ENCODE results near the gene PRDX2. TPM values are rescaled to one million over a fixed set of nuclear protein-coding genes. Genes with fewer than 3 reads are reported as not detected.

PRDX2 gene
- total and polyA plus RNA-seq, 8 donors: 75.8 to 172 (median 103) TPM

DNA sequence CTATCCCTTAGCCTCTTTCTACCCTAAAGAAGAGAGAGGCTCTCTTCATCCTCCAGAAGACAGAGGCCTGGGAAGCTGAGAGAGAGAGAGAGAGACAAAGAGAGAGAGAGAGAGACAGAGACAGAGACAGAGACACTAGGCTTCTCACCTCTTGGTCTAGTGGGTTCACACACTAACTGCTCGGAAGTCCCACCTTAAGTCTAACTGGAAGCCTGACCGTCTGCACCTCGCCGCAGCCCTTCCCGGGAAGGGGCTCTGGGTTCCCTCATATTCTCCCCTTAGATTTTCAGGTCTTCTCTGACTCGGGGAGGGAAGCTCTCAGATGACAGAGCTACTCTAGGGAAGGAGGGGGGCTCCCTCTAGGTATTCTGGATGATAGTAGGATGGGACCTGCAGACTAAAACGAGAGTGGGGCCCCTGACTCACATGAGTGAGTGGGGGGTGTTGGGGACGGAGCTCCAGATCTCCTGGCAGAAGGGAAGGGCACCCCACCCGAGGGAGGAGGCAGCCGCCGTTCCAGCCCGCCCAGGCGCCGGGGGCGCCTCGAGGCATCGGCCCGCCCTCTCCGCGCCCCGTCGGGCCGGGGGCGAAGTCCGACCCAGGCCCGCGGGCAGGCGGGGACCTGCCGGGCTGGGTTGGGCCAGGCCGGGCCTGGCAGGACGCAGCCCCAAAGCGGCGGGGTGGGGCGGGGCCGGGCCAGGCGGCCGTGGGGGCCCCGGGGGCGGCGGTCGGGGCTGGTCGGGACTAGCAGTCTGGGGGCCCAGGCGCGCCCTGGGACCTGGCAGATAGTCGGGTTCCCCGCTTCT lies 12.3 kb downstream of the PRDX2 start:
- H3K4me1 ChIP-seq: peaks cover 16 to 42% (median 20%) of the 10 kb centered on the region in 3 donors

GRCh38 chr19:12788682-12789097 lies 12.9 kb downstream of the PRDX2 start:
- ATAC-seq (no peak), DNase-seq (peak; percentile 75 to 91 (median 87)), FAIRE-seq (no peak)
- WGBS, 2 donors: 4% methylated on average over 11 to 12 of the region's 12 CpGs
- Histone ChIP-seq H3K4me3 (peak overlapping the region in 2 of 4 donors; percentile 70 to 81), H3K27me3 (no peaks in the 10 kb centered on the region), H3K9me3 (no peaks in the 10 kb centered on the region), H3K4me1 (peaks cover 16 to 44% (median 21%) of the 10 kb centered on the region in 3 donors), H3K27ac (peak overlapping the region; percentile 95 to 100 (median 99)), H3K36me3 (no peaks in the 10 kb centered on the region)
- TF ChIP-seq, protein P1, sequence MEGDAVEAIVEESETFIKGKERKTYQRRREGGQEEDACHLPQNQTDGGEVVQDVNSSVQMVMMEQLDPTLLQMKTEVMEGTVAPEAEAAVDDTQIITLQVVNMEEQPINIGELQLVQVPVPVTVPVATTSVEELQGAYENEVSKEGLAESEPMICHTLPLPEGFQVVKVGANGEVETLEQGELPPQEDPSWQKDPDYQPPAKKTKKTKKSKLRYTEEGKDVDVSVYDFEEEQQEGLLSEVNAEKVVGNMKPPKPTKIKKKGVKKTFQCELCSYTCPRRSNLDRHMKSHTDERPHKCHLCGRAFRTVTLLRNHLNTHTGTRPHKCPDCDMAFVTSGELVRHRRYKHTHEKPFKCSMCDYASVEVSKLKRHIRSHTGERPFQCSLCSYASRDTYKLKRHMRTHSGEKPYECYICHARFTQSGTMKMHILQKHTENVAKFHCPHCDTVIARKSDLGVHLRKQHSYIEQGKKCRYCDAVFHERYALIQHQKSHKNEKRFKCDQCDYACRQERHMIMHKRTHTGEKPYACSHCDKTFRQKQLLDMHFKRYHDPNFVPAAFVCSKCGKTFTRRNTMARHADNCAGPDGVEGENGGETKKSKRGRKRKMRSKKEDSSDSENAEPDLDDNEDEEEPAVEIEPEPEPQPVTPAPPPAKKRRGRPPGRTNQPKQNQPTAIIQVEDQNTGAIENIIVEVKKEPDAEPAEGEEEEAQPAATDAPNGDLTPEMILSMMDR (IDR thresholded peaks at IDR 0.05): no peak
- intact Hi-C loops (cut with DNase I): no loop called here

More for the DNA sequence above, 12.3 kb downstream of the PRDX2 start:
- intact Hi-C loops (cut with DNase I): no loop called here
- Histone ChIP-seq H3K36me3 (no peaks in the 10 kb centered on the region), H3K4me3 (peak overlapping the region; percentile 15 to 81 (median 50)), H3K27ac (peak overlapping the region; percentile 95 to 100 (median 99)), H3K27me3 (no peaks in the 10 kb centered on the region), H3K9me3 (no peaks in the 10 kb centered on the region)
- 6 to 8% methylated on average over 35 to 46 of the region's 46 CpGs for WGBS, 2 donors
- TF ChIP-seq, protein P1 (IDR thresholded peaks at IDR 0.05): no peak
- peak in 3 of 4 donors; percentile 0 to 2 (median 1) for ATAC-seq
- peak in 1 of 6 donors; percentile 54 for DNase-seq
- FAIRE-seq: no peak

GRCh38 chr19:12788042-12788681 lies 13.4 kb downstream of the PRDX2 start:
- Histone ChIP-seq H3K4me1 (peaks cover 16 to 49% (median 27%) of the 10 kb centered on the region in 3 donors), H3K4me3 (peak overlapping the region in 1 of 4 donors; percentile 81)
- DNase-seq: peak in 1 of 6 donors; percentile 22

DNA sequence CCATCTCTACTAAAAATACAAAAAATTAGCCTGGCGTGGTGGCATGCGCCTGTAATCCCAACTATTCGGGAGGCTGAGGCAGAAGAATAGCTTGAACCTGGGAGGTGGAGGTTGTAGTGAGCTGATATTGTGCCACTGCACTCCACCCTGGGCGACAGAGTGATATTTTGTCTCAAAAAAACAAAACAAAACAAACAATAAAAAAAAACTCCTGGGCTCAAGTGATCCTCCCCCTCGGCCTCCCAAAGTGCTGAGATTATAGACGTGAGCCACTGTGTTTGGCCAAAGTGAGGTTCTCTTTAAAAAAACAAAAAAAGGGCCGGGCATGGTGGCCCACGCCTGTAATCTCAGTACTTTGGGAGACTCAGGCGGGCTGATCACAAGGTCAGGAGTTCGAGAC lies 14.1 kb downstream of the PRDX2 start:
- no peak for DNase-seq
- intact Hi-C loops (cut with DNase I): no loop called here
- H3K36me3 ChIP-seq: no peaks in the 10 kb centered on the region
- no peak for ATAC-seq
- H3K4me1 ChIP-seq: peaks cover 16 to 52% (median 31%) of the 10 kb centered on the region in 3 donors
- 78% methylated on average over 10 of the region's 10 CpGs for WGBS, 2 donors
- TF ChIP-seq, protein P1 (IDR thresholded peaks at IDR 0.05): no peak
- H3K27me3 ChIP-seq: no peaks in the 10 kb centered on the region
- no peak for FAIRE-seq
- H3K9me3 ChIP-seq: no peaks in the 10 kb centered on the region
- H3K4me3 ChIP-seq: no peak overlapping the region
- peak overlapping the region in 2 of 4 donors; percentile 95 to 99 for H3K27ac ChIP-seq

More at GRCh38 chr19:12788042-12788681, 13.4 kb downstream of the PRDX2 start:
- 53 to 56% methylated on average over 4 of the region's 4 CpGs for WGBS, 2 donors
- intact Hi-C loops (cut with DNase I): no loop called here
- Histone ChIP-seq H3K27me3 (no peaks in the 10 kb centered on the region), H3K36me3 (no peaks in the 10 kb centered on the region), H3K9me3 (no peaks in the 10 kb centered on the region), H3K27ac (peak overlapping the region; percentile 95 to 100 (median 99))
- FAIRE-seq (no peak), ATAC-seq (no peak)
- TF ChIP-seq, protein P1 (IDR thresholded peaks at IDR 0.05): no peak
